GM12801 (cell line): ENCODE data around the gene SYCE1.

Experiments
- CTCF ChIP-seq: IDR thresholded peaks from one replicate; pipeline ENCODE4 v1.5.1; 2011; ENCODE audit warnings: control low read depth; ENCODE audit not compliant: insufficient read length; ENCODE audit errors: extremely low read depth

The SYCE1 gene

GRCh38 chr10:133525444-133525843 lies 39.9 kb downstream of the SYCE1 start:
- no peak for TF ChIP-seq CTCF

- no peak for TF ChIP-seq CTCF
Measured at GRCh38 chr10:133523631-133524203, 41.7 kb downstream of the SYCE1 start.

GRCh38 chr10:133520193-133520738 lies 45.1 kb downstream of the SYCE1 start:
- TF ChIP-seq CTCF: no peak

GRCh38 chr10:133516057-133516456 lies 49.3 kb downstream of the SYCE1 start:
- TF ChIP-seq CTCF: no peak

GRCh38 chr10:133515471-133515870 lies 49.9 kb downstream of the SYCE1 start:
- no peak for TF ChIP-seq CTCF

GRCh38 chr10:133511907-133512528 lies 53.4 kb downstream of the SYCE1 start:
- no peak for TF ChIP-seq CTCF

GRCh38 chr10:133511408-133511807 lies 54.0 kb downstream of the SYCE1 start:
- TF ChIP-seq CTCF: no peak
